Adrenal gland (tissue), 12 donors: ENCODE results near the gene MFAP3L. TPM values are rescaled to one million over a fixed set of nuclear protein-coding genes. Genes with fewer than 3 reads are reported as not detected.
"Not testable (repeated sequence)": the region's sequence is repeated elsewhere in the genome, so short reads cannot be mapped to it uniquely, and the experiment has no call there.

Source experiments
- DNase-seq, 7 donors: peaks; one replicate each; pipeline ENCODE4 v3.0.0-alpha.2; 2019 to 2020
- H3K27ac ChIP-seq, 5 donors: fragments of 200-600 bp; sonication (generic) in 4 of 5; 1 replicate in 3 of 5; 2 replicates in 2 of 5; pipeline versions ENCODE4 v1.5.1 to v1.8.0; 2016 to 2020; ENCODE audit warnings: mild to moderate bottlenecking in 1 of 5
- H3K27me3 ChIP-seq: fragments of 200-600 bp; 2 replicates; pipeline ENCODE4 v1.8.0; 2021
- H3K36me3 ChIP-seq, 2 donors: fragments of 200-600 bp; replicated peaks in 1 of 2; 1 replicate in 1 of 2; 2 replicates in 1 of 2; pipeline versions ENCODE4 v1.5.1 to v1.8.0; 2018 to 2022
- H3K4me1 ChIP-seq, 2 donors: fragments of 200-600 bp; replicated peaks in 1 of 2; 1 replicate in 1 of 2; 2 replicates in 1 of 2; pipeline versions ENCODE4 v1.5.1 to v1.8.0; 2018 to 2021
- H3K4me3 ChIP-seq, 4 donors: fragments of 200-600 bp; sonication (generic) in 3 of 4; one replicate each; pipeline ENCODE4 v1.5.1; 2016 to 2018
- H3K9me3 ChIP-seq, 3 donors: fragments of 200-600 bp; sonication (generic) in 1 of 3; replicated peaks in 1 of 3; 1 replicate in 2 of 3; 2 replicates in 1 of 3; pipeline versions ENCODE4 v1.5.1 to v1.8.0; 2016 to 2021
- POLR2A ChIP-seq, 2 donors: fragments of 450-650 bp; IDR thresholded peaks; one replicate each; pipeline ENCODE4 v1.6.1; 2017; ENCODE audit warnings: antibody characterized with exemption in 2 of 2, mild to moderate bottlenecking in 2 of 2, moderate library complexity in 1 of 2
- WGBS, 4 donors: extraction: QIAGEN DNeasy Blood & Tissue Kit in 2 of 4; methylation state at CpG; one replicate each; pipeline versions ENCODE4 v1.1.5 to v1.1.7; 2013 to 2017; 5-methylcytosine and 5-hydroxymethylcytosine counted together
- intact Hi-C, 2 donors: fragments of 100-400 bp; cut with DNase I; formaldehyde crosslinking; loops; one replicate each; pipeline versions ENCODE4 v1.14.1 to v1.15.0; 2022 to 2023
- polyA plus RNA-seq, 3 donors: library from polyadenylated mRNA; stranded (reverse); fragments of 200-250 nt in 2 of 3; fragments of 350-450 nt in 1 of 3; fragmentation: Illumina TruSeq in 1 of 3; extraction: RNeasy Lipid Tissue Mini Kit (QIAGEN cat#74804) in 1 of 3; gene quantifications; one replicate each; pipeline ENCODE4 v1.2.3, GENCODE V29; 2013 to 2014
- total RNA-seq, 9 donors: library from RNA; depleted of rRNA in 4 of 9; stranded (reverse); fragments of >200 nt in 4 of 9; fragments of 120-200 nt in 1 of 9; fragmentation: NEBNext Ultra II Directional in 1 of 9; extraction: Animal tissue kit (Norgen Biotek cat#: 25700) in 1 of 9; gene quantifications; one replicate each; pipeline versions ENCODE4 v1.1.0 to v1.2.4, GENCODE V29; 2013 to 2023
- TF ChIP-seq, protein P1 (sequence below), 6 experiments: fragments of 450-650 bp in 4 of 6; fragments of 200-600 bp in 2 of 6; sonication (generic) in 1 of 6; IDR thresholded peaks; 1 replicate in 5 of 6; 2 replicates in 1 of 6; pipeline versions ENCODE4 v1.5.1 to v1.8.0; 2016 to 2021; ENCODE audit warnings: antibody characterized with exemption in 6 of 6, mild to moderate bottlenecking in 2 of 6, moderate library complexity in 1 of 6
- donor health status: healthy with polysubstance abuse.
- donor health status: Bipolar disorder and iron deficiency.
- donor health status: DM: yes; HTN: yes; CAD: no.
- donor health status: DM: no; HTN: no; CAD: no.
- donor health status: DM: no; HTN: no; CAD: no.
- donor health status: DM: yes; HTN: yes; CAD: no.

The MFAP3L gene
- total and polyA plus RNA-seq, 12 donors, result 0.94 to 13.7 (median 3.8) TPM

DNA sequence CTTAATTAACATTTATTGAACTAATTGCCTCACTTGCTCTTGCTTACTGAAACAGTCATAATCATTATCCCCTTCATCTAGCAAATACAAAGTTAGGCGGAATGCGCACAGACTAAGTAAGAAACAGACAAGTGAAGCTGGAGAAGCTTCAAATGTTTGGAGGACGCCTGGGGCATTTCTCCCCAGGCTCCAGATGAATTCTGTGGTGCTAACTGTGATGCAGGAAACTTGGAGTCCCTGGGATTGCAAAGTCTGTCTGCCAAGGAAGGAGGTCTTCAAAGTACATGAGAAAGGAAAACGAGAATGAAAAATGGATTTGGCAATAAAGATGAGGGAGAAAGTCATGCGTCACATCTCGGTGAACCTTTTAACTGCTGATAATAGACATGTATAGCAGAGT, 23.6 kb upstream of the MFAP3L start:
- Histone ChIP-seq H3K36me3 (no peaks in the 10 kb centered on the region), H3K27ac (no peak overlapping the region), H3K4me3 (no peak overlapping the region), H3K4me1 (no peaks in the 10 kb centered on the region), H3K27me3 (peaks cover 16% of the 10 kb centered on the region), H3K9me3 (no peaks in the 10 kb centered on the region)
- no peak for DNase-seq
- TF ChIP-seq POLR2A (IDR thresholded peaks at IDR 0.05), result no peak
- TF ChIP-seq, protein P1, sequence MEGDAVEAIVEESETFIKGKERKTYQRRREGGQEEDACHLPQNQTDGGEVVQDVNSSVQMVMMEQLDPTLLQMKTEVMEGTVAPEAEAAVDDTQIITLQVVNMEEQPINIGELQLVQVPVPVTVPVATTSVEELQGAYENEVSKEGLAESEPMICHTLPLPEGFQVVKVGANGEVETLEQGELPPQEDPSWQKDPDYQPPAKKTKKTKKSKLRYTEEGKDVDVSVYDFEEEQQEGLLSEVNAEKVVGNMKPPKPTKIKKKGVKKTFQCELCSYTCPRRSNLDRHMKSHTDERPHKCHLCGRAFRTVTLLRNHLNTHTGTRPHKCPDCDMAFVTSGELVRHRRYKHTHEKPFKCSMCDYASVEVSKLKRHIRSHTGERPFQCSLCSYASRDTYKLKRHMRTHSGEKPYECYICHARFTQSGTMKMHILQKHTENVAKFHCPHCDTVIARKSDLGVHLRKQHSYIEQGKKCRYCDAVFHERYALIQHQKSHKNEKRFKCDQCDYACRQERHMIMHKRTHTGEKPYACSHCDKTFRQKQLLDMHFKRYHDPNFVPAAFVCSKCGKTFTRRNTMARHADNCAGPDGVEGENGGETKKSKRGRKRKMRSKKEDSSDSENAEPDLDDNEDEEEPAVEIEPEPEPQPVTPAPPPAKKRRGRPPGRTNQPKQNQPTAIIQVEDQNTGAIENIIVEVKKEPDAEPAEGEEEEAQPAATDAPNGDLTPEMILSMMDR (IDR thresholded peaks at IDR 0.05), result no peak
- 66 to 73% (median 68%) methylated on average over 6 of the region's 6 CpGs for whole genome bisulfite sequencing, 4 donors
- intact Hi-C loops, result loop anchor here in 1 of 2 donors (5.0 to 10.0 kb wide), 2 partner anchors 237 to 435 kb away; partner anchors contain the start of gene NEK1

DNA sequence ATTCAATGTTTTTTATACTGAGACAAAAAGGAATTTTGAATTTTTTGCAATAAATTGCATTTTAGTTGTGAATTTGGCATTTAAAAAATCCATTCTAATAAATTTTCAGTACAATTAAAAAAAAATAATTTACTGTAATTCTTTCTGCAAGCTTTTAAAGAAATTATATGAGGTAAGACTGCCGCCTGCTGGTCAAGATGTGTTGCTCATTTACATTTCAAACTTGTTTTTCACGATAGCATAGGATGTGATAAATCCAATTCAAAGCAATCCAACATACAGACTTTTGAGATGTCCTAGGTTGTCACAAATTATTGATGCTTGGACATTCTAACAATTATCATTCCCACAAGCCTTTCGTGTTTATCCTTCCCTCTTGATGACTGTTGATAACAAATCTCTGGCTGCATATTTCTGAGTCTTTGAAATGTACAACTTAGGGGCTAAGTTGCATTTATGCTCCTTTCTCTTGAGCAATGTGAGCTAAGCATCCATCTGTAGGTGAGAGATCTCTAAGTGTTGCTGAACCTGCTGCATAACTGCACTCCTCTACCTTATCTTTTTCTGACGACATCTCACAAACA, 21.7 kb upstream of the MFAP3L start:
- H3K9me3 ChIP-seq, result no peaks in the 10 kb centered on the region
- peak; percentile 25 to 83 (median 55) for DNase-seq
- no peak for TF ChIP-seq POLR2A (IDR thresholded peaks at IDR 0.05)
- TF ChIP-seq, protein P1 (IDR thresholded peaks at IDR 0.05), result peak; percentile 59 to 88 (median 79)
- H3K27ac ChIP-seq, result no peak overlapping the region
- H3K36me3 ChIP-seq, result no peaks in the 10 kb centered on the region
- intact Hi-C loops, result loop anchor here in 1 of 2 donors (5.0 to 10.0 kb wide), 2 partner anchors 236 to 433 kb away; partner anchors contain the start of gene NEK1
- H3K27me3 ChIP-seq, result peaks cover 16% of the 10 kb centered on the region
- 15 to 20% (median 15%) methylated on average over 4 of the region's 4 CpGs for WGBS, 4 donors
- no peak overlapping the region for H3K4me3 ChIP-seq
- no peaks in the 10 kb centered on the region for H3K4me1 ChIP-seq

DNA sequence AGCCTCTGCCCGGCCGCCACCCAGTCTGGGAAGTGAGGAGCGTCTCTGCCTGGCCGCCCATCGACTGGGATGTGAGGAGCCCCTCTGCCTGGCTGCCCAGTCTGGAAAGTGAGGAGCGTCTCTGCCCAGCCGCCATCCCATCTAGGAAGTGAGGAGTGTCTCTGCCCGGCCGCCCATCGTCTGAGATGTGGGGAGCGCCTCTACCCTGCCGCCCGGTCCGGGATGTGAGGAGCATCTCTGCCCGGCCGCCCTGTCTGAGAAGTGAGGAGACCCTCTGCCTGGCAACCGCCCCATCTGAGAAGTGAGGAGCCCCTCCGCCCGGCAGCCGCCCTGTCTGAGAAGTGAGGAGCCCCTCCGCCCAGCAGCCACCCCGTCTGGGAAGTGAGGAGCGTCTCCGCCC, 20.0 kb upstream of the MFAP3L start:
- not testable (repeated sequence) for H3K4me3 ChIP-seq, H3K9me3 ChIP-seq, DNase-seq, H3K4me1 ChIP-seq, H3K27ac ChIP-seq, H3K36me3 ChIP-seq
- 95 to 97% (median 95%) methylated on average over 14 to 20 of the region's 24 CpGs; no CpG with 5 or more reads in 1 of the 4 donors for WGBS, 4 donors
- peaks cover 16% of the 10 kb centered on the region for H3K27me3 ChIP-seq
- intact Hi-C loops, result loop anchor here in 1 of 2 donors (5.0 to 10.0 kb wide), 2 partner anchors 234 to 431 kb away; partner anchors contain the start of gene NEK1

DNA sequence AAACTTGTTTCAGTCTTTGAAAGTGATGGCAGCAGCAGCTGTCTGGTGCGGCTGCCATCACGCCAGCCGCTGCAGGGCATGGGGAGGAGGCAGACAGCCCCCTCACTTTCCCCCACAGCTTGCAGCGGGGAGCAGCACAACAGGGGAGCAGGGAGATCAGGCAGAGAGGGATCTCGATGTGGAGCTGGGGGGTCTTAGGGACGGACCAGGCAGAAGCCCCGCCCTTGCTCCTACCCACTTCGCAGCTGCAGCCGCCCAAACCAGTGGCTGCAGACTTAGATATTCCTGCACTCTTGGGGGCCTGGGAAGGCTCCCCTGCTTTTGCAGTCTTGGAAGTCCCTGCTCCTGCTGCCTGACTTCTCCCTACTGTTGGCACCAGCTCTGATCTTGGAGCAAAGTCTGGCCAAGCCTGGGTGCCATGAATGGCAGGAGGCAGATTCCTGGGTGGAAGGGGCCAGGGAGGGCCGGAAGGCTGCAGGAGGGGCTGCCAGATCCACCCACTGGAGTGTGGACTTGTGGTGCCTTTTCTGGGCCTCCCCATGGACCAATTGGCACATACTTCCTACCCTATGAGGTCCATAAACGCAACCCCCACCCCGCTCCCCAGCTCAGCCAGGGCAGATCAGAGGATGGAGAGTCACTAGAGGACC, 14.0 kb upstream of the MFAP3L start:
- intact Hi-C loops, result loop anchor here (5.0 to 10.0 kb wide), 2 partner anchors 233 to 425 kb away; partner anchors contain the start of gene NEK1 (in 1 of the 2)
- Histone ChIP-seq H3K4me3 (no peak overlapping the region), H3K36me3 (no peaks in the 10 kb centered on the region), H3K4me1 (no peaks in the 10 kb centered on the region), H3K27ac (no peak overlapping the region), H3K27me3 (no peaks in the 10 kb centered on the region), H3K9me3 (no peaks in the 10 kb centered on the region)
- no peak for DNase-seq
- no peak for TF ChIP-seq POLR2A (IDR thresholded peaks at IDR 0.05)
- TF ChIP-seq, protein P1 (IDR thresholded peaks at IDR 0.05), result no peak
- 77 to 90% (median 84%) methylated on average over 11 to 12 of the region's 12 CpGs for WGBS, 4 donors
